Measurements from ENCODE around the gene RNU6-8.

Gene RNU6-8

GRCh38 chr14:32202998-32203882, at the start of gene RNU6-8:
Gene RNU6-8, minus strand, starts transcription at chr14:32203269.
- no peak for DNase-seq (ENCODE audit: insufficient read length, low spot score)
- peak; percentile 93 for FAIRE-seq

GRCh38 chr14:32252030-32252670, 49.1 kb upstream of the RNU6-8 start:
- peak; percentile 46 for DNase-seq (ENCODE audit: insufficient read length, low spot score)
- peak; percentile 80 for FAIRE-seq

- FAIRE-seq (no peak), DNase-seq (ENCODE audit: insufficient read length, low spot score) (no peak)
Observed at GRCh38 chr14:32251530-32251929, 48.5 kb upstream of the RNU6-8 start.

GRCh38 chr14:32250681-32251080, 47.6 kb upstream of the RNU6-8 start:
- DNase-seq (ENCODE audit: insufficient read length, low spot score) = no peak
- FAIRE-seq = no peak

GRCh38 chr14:32249780-32250179, 46.7 kb upstream of the RNU6-8 start:
- DNase-seq (ENCODE audit: insufficient read length, low spot score) = no peak
- no peak for FAIRE-seq

- FAIRE-seq (no peak), DNase-seq (ENCODE audit: insufficient read length, low spot score) (no peak)
Observed at GRCh38 chr14:32249371-32249770, 46.3 kb upstream of the RNU6-8 start.

GRCh38 chr14:32246751-32247150, 43.7 kb upstream of the RNU6-8 start:
- FAIRE-seq (no peak), DNase-seq (ENCODE audit: insufficient read length, low spot score) (no peak)

GRCh38 chr14:32244404-32244803, 41.3 kb upstream of the RNU6-8 start:
- no peak for FAIRE-seq

GRCh38 chr14:32233260-32233659, 30.2 kb upstream of the RNU6-8 start:
- DNase-seq (ENCODE audit: insufficient read length, low spot score) (no peak), FAIRE-seq (no peak)

More at GRCh38 chr14:32244404-32244803, 41.3 kb upstream of the RNU6-8 start:
- DNase-seq (ENCODE audit: insufficient read length, low spot score) = no peak

- FAIRE-seq = no peak
- no peak for DNase-seq (ENCODE audit: insufficient read length, low spot score)
Observed at GRCh38 chr14:32232481-32232880, 29.4 kb upstream of the RNU6-8 start.

- DNase-seq (ENCODE audit: insufficient read length, low spot score) (no peak), FAIRE-seq (no peak)
Observed at GRCh38 chr14:32230695-32231280, 27.7 kb upstream of the RNU6-8 start.

GRCh38 chr14:32230181-32230580, 27.1 kb upstream of the RNU6-8 start:
- no peak for FAIRE-seq
- DNase-seq (ENCODE audit: insufficient read length, low spot score) = no peak

GRCh38 chr14:32226056-32226455, 23.0 kb upstream of the RNU6-8 start:
- no peak for DNase-seq (ENCODE audit: insufficient read length, low spot score)

GRCh38 chr14:32225378-32225920, 22.4 kb upstream of the RNU6-8 start:
- FAIRE-seq = no peak
- no peak for DNase-seq (ENCODE audit: insufficient read length, low spot score)

More at GRCh38 chr14:32226056-32226455, 23.0 kb upstream of the RNU6-8 start:
- FAIRE-seq = no peak

GRCh38 chr14:32224737-32225377, 21.8 kb upstream of the RNU6-8 start:
- FAIRE-seq (no peak), DNase-seq (ENCODE audit: insufficient read length, low spot score) (no peak)

- FAIRE-seq = no peak
- DNase-seq (ENCODE audit: insufficient read length, low spot score) = no peak
Observed at GRCh38 chr14:32217301-32217700, 14.2 kb upstream of the RNU6-8 start.

GRCh38 chr14:32212833-32213232, 9.8 kb upstream of the RNU6-8 start:
- no peak for FAIRE-seq
- DNase-seq (ENCODE audit: insufficient read length, low spot score) = no peak

- FAIRE-seq = no peak
- DNase-seq (ENCODE audit: insufficient read length, low spot score) = no peak
Observed at GRCh38 chr14:32211068-32211404, 8.0 kb upstream of the RNU6-8 start.

- no peak for FAIRE-seq
Observed at GRCh38 chr14:32209471-32209870, 6.4 kb upstream of the RNU6-8 start.

GRCh38 chr14:32208490-32208889, 5.4 kb upstream of the RNU6-8 start:
- DNase-seq (ENCODE audit: insufficient read length, low spot score) (no peak), FAIRE-seq (no peak)

More at GRCh38 chr14:32209471-32209870, 6.4 kb upstream of the RNU6-8 start:
- DNase-seq (ENCODE audit: insufficient read length, low spot score) = no peak

GRCh38 chr14:32206552-32206951, 3.5 kb upstream of the RNU6-8 start:
- FAIRE-seq (no peak), DNase-seq (ENCODE audit: insufficient read length, low spot score) (no peak)
